ENCODE data around the gene SLC37A1.

Gene SLC37A1

DNA sequence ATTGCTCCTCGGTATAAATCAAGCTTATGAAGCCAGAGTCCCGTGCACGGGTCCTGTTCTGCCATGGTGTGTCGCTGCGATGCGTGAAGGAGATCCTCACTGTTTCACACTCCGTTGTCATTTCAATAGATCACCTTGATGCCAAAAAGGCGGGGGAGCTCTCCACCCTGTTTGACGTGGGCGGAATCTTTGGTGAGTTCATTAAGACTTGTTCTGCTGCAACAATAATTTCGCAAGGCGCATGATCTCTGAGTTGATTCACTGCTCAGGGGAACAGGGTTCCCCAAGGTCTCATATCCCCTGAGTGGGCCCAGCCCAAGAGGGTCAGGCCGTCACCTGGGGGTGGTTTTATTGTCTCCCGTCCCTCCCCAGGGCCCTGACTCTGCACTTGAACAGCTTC, 50.0 kb downstream of the SLC37A1 start:
- H3K27ac Mint-ChIP-seq = peak overlapping the region; percentile 47
- H3K4me3 Mint-ChIP-seq = no peak overlapping the region
- no peaks in the 10 kb centered on the region for H3K36me3 Mint-ChIP-seq (ENCODE audit: low read depth)

DNA sequence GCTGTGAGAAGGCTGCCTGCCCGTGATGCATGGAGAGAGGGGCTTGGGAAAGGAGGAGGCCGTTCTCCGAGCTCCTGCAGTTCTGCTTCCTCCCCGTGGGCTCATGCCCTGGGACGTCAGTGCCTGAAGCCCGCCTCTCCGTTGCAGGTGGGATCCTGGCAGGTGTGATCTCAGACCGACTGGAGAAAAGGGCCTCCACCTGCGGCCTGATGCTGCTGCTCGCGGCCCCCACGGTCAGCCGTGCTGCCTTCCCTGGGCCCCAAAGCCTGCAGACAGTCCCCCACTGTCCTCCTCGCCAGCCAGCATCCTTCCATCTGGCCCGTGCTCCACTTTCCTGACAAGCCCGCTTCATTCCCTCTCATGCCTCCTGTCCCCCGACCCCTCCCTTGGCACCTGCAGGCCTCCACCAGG, 50.9 kb downstream of the SLC37A1 start:
- Mint-ChIP-seq H3K27me3 (ENCODE audit: low read depth, poor library complexity) (peaks cover 3% of the 10 kb centered on the region), H3K36me3 (ENCODE audit: low read depth) (no peaks in the 10 kb centered on the region)
- DNase-seq = no peak

More for the DNA sequence above, 50.0 kb downstream of the SLC37A1 start:
- no peaks in the 10 kb centered on the region for H3K9me3 Mint-ChIP-seq
- H3K27me3 Mint-ChIP-seq (ENCODE audit: low read depth, poor library complexity) = peaks cover 3% of the 10 kb centered on the region
- no peak for DNase-seq
- TF ChIP-seq, protein P1, sequence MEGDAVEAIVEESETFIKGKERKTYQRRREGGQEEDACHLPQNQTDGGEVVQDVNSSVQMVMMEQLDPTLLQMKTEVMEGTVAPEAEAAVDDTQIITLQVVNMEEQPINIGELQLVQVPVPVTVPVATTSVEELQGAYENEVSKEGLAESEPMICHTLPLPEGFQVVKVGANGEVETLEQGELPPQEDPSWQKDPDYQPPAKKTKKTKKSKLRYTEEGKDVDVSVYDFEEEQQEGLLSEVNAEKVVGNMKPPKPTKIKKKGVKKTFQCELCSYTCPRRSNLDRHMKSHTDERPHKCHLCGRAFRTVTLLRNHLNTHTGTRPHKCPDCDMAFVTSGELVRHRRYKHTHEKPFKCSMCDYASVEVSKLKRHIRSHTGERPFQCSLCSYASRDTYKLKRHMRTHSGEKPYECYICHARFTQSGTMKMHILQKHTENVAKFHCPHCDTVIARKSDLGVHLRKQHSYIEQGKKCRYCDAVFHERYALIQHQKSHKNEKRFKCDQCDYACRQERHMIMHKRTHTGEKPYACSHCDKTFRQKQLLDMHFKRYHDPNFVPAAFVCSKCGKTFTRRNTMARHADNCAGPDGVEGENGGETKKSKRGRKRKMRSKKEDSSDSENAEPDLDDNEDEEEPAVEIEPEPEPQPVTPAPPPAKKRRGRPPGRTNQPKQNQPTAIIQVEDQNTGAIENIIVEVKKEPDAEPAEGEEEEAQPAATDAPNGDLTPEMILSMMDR (IDR thresholded peaks at IDR 0.05) = no peak
- H3K4me1 Mint-ChIP-seq = peaks cover 72% of the 10 kb centered on the region

DNA sequence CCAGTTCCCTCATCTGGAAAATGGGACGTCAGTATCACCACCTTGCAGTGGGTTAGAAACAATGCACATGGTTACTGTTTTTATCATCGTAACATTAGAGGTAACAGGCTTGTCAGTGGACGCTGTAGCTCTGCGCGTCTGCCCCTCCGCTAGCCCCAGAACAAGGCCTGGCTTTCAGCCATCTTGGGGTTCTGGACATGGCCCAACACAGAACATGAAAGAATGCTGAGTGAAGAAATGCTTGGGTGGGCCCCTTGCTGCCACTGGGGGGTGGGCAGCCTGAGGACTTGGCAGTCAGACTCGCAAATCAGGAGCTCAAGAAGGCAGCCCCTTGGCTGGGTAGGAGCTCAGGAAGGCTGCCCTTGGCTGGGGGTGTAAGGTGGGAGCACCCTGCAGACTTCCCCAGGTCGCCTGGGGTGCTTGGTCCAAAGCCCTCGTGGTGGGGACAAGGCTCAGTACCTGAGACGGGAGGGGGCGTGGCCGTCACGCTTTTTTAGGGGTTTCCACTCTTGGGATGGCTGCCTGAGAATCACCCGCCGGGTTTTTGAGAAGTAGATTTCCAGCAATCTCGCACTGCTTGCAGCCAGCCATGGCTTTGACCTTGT, 51.7 kb downstream of the SLC37A1 start:
- Mint-ChIP-seq H3K27ac (no peak overlapping the region), H3K36me3 (ENCODE audit: low read depth) (no peaks in the 10 kb centered on the region), H3K9me3 (no peaks in the 10 kb centered on the region), H3K27me3 (ENCODE audit: low read depth, poor library complexity) (peaks cover 3% of the 10 kb centered on the region), H3K4me3 (no peak overlapping the region), H3K4me1 (peaks cover 70% of the 10 kb centered on the region)
- TF ChIP-seq, protein P1 (IDR thresholded peaks at IDR 0.05) = no peak
- DNase-seq = no peak

More for the DNA sequence above, 50.9 kb downstream of the SLC37A1 start:
- Mint-ChIP-seq H3K4me3 (no peak overlapping the region), H3K4me1 (peaks cover 70% of the 10 kb centered on the region), H3K9me3 (no peaks in the 10 kb centered on the region), H3K27ac (no peak overlapping the region)
- TF ChIP-seq, protein P1 (IDR thresholded peaks at IDR 0.05) = no peak

DNA sequence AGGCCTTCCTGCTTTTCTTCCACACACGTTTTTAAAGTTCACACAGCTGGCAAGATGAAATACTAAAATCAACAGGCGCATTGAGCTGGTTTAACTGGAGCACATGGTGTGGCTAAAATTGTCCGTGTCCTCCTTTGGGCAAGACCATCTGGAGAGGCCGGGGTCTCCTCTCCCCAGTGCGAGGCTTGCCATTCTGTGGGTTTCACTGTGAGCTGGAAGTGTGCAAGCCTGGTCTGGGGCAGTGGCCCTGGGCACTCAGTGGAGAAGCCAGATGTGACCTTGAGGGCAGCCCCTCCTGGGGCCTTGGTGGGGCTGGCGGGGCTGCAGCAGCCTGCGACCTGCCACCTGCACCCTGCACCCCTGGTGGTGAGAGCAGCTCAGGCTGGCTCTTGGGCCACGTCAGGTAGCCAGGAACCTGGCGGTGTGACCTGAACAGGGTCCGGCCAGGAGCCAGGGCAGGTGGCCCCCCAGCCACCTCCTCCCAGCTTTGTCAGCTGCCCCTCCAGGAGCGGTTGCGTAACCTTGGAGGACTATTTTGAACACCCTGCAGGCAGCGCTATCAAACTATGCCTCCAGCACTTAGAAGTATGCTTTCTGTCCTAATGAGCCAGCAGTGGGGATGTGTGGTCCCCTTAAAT, 52.4 kb downstream of the SLC37A1 start:
- Mint-ChIP-seq H3K27me3 (ENCODE audit: low read depth, poor library complexity) (peaks cover 3% of the 10 kb centered on the region), H3K4me1 (peaks cover 70% of the 10 kb centered on the region), H3K4me3 (no peak overlapping the region), H3K9me3 (no peaks in the 10 kb centered on the region), H3K36me3 (ENCODE audit: low read depth) (no peaks in the 10 kb centered on the region), H3K27ac (no peak overlapping the region)
- DNase-seq = no peak
- TF ChIP-seq, protein P1 (IDR thresholded peaks at IDR 0.05) = no peak

DNA sequence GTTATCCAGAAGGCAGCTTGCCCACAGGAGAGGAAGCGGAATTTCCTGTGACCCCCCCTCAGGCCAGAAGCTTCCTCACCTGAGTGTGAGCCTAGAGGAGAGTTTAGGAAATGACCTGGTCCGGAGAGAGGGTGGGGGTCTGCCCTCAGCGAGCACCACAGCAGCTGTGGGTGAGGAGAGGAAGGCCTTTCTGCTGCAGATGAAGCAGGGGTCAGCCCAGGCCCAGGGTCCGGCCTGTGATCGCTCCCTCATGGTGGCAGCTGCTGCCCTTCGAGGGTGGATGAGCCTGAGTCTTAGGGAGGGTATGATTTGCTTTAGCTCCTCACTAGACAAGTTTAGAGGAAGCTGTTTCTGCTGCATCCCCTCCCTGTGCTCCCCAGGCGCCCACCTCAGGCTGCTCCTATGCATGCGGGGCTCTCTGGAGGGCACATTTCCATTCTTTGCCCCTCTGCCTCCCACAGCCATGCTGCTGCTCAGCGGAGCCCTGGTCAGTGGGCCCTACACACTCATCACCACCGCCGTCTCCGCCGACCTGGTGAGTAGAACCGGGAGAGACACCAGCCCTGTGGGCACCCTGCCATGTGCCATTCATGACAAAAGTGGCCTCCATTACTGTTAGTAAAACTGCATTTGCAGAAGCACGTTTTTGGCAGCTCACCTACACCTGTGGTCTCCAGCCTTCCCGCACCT, 53.0 kb downstream of the SLC37A1 start:
- TF ChIP-seq, protein P1 (IDR thresholded peaks at IDR 0.05) = no peak
- H3K36me3 Mint-ChIP-seq (ENCODE audit: low read depth) = no peaks in the 10 kb centered on the region
- peaks cover 3% of the 10 kb centered on the region for H3K27me3 Mint-ChIP-seq (ENCODE audit: low read depth, poor library complexity)
- H3K4me1 Mint-ChIP-seq = peaks cover 70% of the 10 kb centered on the region
- H3K4me3 Mint-ChIP-seq = no peak overlapping the region
- no peaks in the 10 kb centered on the region for H3K9me3 Mint-ChIP-seq
- no peak for DNase-seq
- H3K27ac Mint-ChIP-seq = no peak overlapping the region
